ENCODE data around the gene SMCO4.
"Not testable (repeated sequence)": the region's sequence is repeated elsewhere in the genome, so short reads cannot be mapped to it uniquely, and the experiment has no call there.

The SMCO4 gene

GRCh38 chr11:93444617-93445073, 98.5 kb downstream of the SMCO4 start:
- TF ChIP-seq, protein P1, sequence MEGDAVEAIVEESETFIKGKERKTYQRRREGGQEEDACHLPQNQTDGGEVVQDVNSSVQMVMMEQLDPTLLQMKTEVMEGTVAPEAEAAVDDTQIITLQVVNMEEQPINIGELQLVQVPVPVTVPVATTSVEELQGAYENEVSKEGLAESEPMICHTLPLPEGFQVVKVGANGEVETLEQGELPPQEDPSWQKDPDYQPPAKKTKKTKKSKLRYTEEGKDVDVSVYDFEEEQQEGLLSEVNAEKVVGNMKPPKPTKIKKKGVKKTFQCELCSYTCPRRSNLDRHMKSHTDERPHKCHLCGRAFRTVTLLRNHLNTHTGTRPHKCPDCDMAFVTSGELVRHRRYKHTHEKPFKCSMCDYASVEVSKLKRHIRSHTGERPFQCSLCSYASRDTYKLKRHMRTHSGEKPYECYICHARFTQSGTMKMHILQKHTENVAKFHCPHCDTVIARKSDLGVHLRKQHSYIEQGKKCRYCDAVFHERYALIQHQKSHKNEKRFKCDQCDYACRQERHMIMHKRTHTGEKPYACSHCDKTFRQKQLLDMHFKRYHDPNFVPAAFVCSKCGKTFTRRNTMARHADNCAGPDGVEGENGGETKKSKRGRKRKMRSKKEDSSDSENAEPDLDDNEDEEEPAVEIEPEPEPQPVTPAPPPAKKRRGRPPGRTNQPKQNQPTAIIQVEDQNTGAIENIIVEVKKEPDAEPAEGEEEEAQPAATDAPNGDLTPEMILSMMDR (IDR thresholded peaks at IDR 0.05) = no peak
- no peak for TF ChIP-seq ZFX (IDR thresholded peaks at IDR 0.05; ENCODE audit: borderline replicate concordance)
- no peak overlapping the region for H3K27ac ChIP-seq

DNA sequence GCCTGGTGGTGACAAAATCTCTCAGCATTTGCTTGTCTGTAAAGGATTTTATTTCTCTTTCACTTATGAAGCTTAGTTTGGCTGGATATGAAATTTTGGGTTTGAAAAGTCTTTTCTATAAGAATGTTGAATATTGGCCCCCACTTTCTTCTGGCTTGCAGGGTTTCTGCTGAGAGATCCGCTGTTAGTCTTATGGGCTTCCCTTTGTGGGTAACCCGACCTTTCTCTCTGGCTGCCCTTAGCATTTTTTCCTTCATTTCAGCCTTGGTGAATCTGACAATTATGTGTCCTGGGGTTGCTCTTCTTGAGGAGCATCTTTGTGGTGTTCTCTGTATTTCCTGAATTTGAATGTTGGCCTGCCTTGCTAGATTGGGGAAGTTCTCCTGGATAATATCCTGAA, 100.0 kb downstream of the SMCO4 start:
- H3K27ac ChIP-seq = not testable (repeated sequence)

- H3K27ac ChIP-seq = no peak overlapping the region
- TF ChIP-seq, protein P1 (IDR thresholded peaks at IDR 0.05) = no peak
- TF ChIP-seq ZFX (IDR thresholded peaks at IDR 0.05; ENCODE audit: borderline replicate concordance) = no peak
Observed at GRCh38 chr11:93432247-93432646, 110.9 kb downstream of the SMCO4 start.

Data from 22Rv1 (cell line).